Measurements from ENCODE around the gene ENTHD1.
"Not testable (repeated sequence)": the region's sequence is repeated elsewhere in the genome, so short reads cannot be mapped to it uniquely, and the experiment has no call there.

Gene ENTHD1

DNA sequence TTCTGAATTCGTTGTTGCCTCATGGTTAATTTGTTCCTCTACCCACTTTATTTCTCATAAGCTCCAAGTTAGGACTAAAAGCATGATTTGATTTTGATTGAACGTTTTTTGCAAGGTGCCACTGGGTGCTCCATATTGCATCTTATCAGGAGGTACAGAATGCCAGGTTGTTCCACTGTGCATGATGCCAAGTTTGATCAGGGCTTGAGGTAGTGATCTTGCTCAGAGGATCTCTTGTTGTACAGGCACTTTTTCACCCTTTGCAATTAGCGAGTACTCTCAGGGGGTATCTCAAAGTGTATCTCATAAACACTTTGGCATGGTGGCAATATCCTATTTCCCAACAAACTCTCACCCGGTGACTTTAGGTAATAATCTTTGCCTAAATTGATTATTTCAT is 11.3 kb upstream of the ENTHD1 start:
- TF ChIP-seq ZNF473 (tag by site-specific recombination; IDR thresholded peaks at IDR 0.05): no peak
- Histone ChIP-seq H3K36me3 (ENCODE audit: control insufficient read depth in 2 of 2, insufficient read depth in 1 of 2, low read length in 2 of 2) (no peaks in the 10 kb centered on the region), H3K9me3 (ENCODE audit: control insufficient read depth, insufficient read depth, low read depth, low read length) (no peaks in the 10 kb centered on the region), H3K4me3 (ENCODE audit: low read depth, low read length) (no peak overlapping the region), H3K27ac (ENCODE audit: extremely low read depth, low read depth, low read length) (no peak overlapping the region), H3K4me1 (ENCODE audit: control insufficient read depth, insufficient read depth, low read length) (no peaks in the 10 kb centered on the region)
- ChIA-PET POLR2A (no interaction called here), CTCF (no interaction called here)

- H3K9me3 ChIP-seq (ENCODE audit: control insufficient read depth, insufficient read depth, low read depth, low read length); H3K27ac ChIP-seq (ENCODE audit: extremely low read depth, low read depth, low read length); H3K4me3 ChIP-seq (ENCODE audit: low read depth, low read length); H3K36me3 ChIP-seq (ENCODE audit: control insufficient read depth in 2 of 2, insufficient read depth in 1 of 2, low read length in 2 of 2); POLR2A ChIA-PET; H3K4me1 ChIP-seq (ENCODE audit: control insufficient read depth, insufficient read depth, low read length); CTCF ChIA-PET: not testable (repeated sequence)
Measured at GRCh38 chr22:39904024-39904423, 10.5 kb upstream of the ENTHD1 start.

- Histone ChIP-seq H3K4me3 (ENCODE audit: low read depth, low read length) (no peak overlapping the region), H3K4me1 (ENCODE audit: control insufficient read depth, insufficient read depth, low read length) (no peaks in the 10 kb centered on the region), H3K27ac (ENCODE audit: extremely low read depth, low read depth, low read length) (no peak overlapping the region), H3K9me3 (ENCODE audit: control insufficient read depth, insufficient read depth, low read depth, low read length) (no peaks in the 10 kb centered on the region), H3K36me3 (ENCODE audit: control insufficient read depth in 2 of 2, insufficient read depth in 1 of 2, low read length in 2 of 2) (no peaks in the 10 kb centered on the region)
- ChIA-PET CTCF (no interaction called here), POLR2A (interaction anchor here (0.5 kb wide), 1 partner anchor 295 kb away, joined by 5 read pairs; no protein-coding TSS in a partner anchor)
- TF ChIP-seq ZNF19 (tag by site-specific recombination; IDR thresholded peaks at IDR 0.05; ENCODE audit: low read depth) (no peak), ZNF157 (tag by site-specific recombination; IDR thresholded peaks at IDR 0.05) (no peak), ZFP41 (tag by site-specific recombination; IDR thresholded peaks at IDR 0.05; ENCODE audit: borderline replicate concordance) (no peak), ZBTB1 (tag by site-specific recombination; IDR thresholded peaks at IDR 0.05) (no peak), ZNF473 (tag by site-specific recombination; IDR thresholded peaks at IDR 0.05) (no peak), HOXC10 (CRISPR knock-in tag; IDR thresholded peaks at IDR 0.05) (no peak), FEZF1 (tag by site-specific recombination; IDR thresholded peaks at IDR 0.05) (no peak), ZNF121 (tag by site-specific recombination; IDR thresholded peaks at IDR 0.05) (no peak)
- TF ChIP-seq, protein P1, sequence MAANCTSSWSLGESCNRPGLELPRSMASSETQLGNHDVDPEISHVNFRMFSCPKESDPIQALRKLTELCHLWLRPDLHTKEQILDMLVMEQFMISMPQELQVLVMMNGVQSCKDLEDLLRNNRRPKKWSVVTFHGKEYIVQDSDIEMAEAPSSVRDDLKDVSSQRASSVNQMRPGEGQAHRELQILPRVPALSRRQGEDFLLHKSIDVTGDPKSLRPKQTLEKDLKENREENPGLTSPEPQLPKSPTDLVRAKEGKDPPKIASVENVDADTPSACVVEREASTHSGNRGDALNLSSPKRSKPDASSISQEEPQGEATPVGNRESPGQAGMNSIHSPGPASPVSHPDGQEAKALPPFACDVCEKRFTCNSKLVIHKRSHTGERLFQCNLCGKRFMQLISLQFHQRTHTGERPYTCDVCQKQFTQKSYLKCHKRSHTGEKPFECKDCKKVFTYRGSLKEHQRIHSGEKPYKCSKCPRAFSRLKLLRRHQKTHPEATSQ (tag by site-specific recombination; IDR thresholded peaks at IDR 0.05): no peak
Measured at GRCh38 chr22:39901565-39902146, 8.1 kb upstream of the ENTHD1 start.

DNA sequence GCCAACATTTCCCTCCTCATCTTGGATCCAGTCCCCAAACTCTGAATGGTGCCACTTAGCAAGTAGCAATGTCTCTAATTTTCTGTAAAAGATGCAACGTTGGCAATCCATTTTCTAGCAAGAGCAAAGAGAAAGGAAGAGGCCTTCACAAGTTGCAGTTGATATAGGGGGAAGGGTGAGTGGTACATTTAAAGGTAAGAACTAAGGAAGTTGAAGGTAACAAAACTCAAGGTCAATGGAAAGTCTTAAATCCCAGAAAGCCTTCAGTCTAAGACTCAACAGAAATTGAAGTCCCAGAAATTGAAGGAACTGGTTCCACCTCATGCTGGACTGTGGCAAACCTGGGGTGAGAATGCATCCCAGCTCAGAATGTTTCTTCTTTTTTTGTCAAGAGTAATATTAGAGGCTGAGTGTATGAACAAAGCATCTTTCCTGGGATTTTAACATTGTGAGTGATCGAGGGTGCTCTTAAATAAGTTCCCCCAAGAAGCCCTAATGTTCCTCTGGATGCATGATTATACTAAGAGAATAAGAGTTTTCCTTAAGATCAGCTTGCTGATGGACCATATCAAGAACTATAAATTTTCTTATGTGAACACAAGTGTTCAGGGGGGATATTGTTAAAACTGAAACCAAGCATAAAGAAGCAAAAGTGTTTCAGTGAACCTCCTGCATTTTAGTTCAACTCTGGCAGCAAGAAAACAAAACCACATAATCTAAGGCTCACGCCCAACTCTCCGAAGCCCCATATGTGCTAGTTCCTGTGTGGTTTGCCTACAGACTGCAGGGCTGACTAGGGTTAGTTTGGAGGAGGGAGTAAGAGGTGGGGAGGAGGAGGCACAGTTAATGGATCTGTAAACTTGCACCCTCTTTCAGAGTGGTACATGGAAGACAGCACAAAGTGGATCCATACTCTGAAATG is 7.0 kb upstream of the ENTHD1 start, which contains the start of gene GRAP2:
GRAP2 (plus strand) TSS at position 779 of the 922 bp plus-strand sequence. CDS start 46,023 bp downstream, outside the sequence.
- ChIA-PET CTCF (interaction anchor here (1.3 kb wide), 1 partner anchor 18 kb away, joined by 3 read pairs; no protein-coding TSS in a partner anchor), POLR2A (no interaction called here)
- no peak for TF ChIP-seq ZNF423 (tag by site-specific recombination; IDR thresholded peaks at IDR 0.05)
- TF ChIP-seq ZNF707 (tag by site-specific recombination; IDR thresholded peaks at IDR 0.05): no peak
- TF ChIP-seq ZBTB48 (tag by site-specific recombination; IDR thresholded peaks at IDR 0.05): no peak
- TF ChIP-seq YY2 (tag by site-specific recombination; IDR thresholded peaks at IDR 0.05): no peak
- TF ChIP-seq ZNF623 (tag by site-specific recombination; IDR thresholded peaks at IDR 0.05): no peak
- TF ChIP-seq, protein P2, sequence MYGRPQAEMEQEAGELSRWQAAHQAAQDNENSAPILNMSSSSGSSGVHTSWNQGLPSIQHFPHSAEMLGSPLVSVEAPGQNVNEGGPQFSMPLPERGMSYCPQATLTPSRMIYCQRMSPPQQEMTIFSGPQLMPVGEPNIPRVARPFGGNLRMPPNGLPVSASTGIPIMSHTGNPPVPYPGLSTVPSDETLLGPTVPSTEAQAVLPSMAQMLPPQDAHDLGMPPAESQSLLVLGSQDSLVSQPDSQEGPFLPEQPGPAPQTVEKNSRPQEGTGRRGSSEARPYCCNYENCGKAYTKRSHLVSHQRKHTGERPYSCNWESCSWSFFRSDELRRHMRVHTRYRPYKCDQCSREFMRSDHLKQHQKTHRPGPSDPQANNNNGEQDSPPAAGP (tag by site-specific recombination; IDR thresholded peaks at IDR 0.05): no peak
- TF ChIP-seq ZFP69B (tag by site-specific recombination; IDR thresholded peaks at IDR 0.05): no peak
- no peak for TF ChIP-seq ZNF248 (tag by site-specific recombination; IDR thresholded peaks at IDR 0.05)
- TF ChIP-seq SP2 (tag by site-specific recombination; IDR thresholded peaks at IDR 0.05): no peak
- no peak for TF ChIP-seq ZNF280C (tag by site-specific recombination; IDR thresholded peaks at IDR 0.05)
- TF ChIP-seq ZNF24 (tag by site-specific recombination; IDR thresholded peaks at IDR 0.05): no peak
- TF ChIP-seq ZNF37A (tag by site-specific recombination; IDR thresholded peaks at IDR 0.05): no peak
- TF ChIP-seq, protein P3, sequence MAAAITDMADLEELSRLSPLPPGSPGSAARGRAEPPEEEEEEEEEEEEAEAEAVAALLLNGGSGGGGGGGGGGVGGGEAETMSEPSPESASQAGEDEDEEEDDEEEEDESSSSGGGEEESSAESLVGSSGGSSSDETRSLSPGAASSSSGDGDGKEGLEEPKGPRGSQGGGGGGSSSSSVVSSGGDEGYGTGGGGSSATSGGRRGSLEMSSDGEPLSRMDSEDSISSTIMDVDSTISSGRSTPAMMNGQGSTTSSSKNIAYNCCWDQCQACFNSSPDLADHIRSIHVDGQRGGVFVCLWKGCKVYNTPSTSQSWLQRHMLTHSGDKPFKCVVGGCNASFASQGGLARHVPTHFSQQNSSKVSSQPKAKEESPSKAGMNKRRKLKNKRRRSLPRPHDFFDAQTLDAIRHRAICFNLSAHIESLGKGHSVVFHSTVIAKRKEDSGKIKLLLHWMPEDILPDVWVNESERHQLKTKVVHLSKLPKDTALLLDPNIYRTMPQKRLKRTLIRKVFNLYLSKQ (tag by site-specific recombination; IDR thresholded peaks at IDR 0.05; ENCODE audit: borderline replicate concordance): no peak

More for the DNA sequence above, 7.0 kb upstream of the ENTHD1 start, which contains the start of gene GRAP2:
- Histone ChIP-seq H3K9me3 (ENCODE audit: control insufficient read depth, insufficient read depth, low read depth, low read length) (no peaks in the 10 kb centered on the region), H3K36me3 (ENCODE audit: control insufficient read depth in 2 of 2, insufficient read depth in 1 of 2, low read length in 2 of 2) (no peaks in the 10 kb centered on the region), H3K4me3 (ENCODE audit: low read depth, low read length) (no peak within 1 kb of the TSS), H3K4me1 (ENCODE audit: control insufficient read depth, insufficient read depth, low read length) (no peaks in the 10 kb centered on the region), H3K27ac (ENCODE audit: extremely low read depth, low read depth, low read length) (no peak within 1 kb of the TSS)
